Activated naive CD4-positive, alpha-beta T cell treated with anti-CD3 and anti-CD28 coated beads, Interleukin-2, amount 10 ng/mL, durations not matched to agents 7 days and 5 days (primary cell): ENCODE results near the gene HSD11B1.
A peak's percentile ranks its signal among the peaks of the same experiment; 100 is the strongest.
"Not testable (repeated sequence)": the region's sequence is repeated elsewhere in the genome, so short reads cannot be mapped to it uniquely, and the experiment has no call there.

Experiments
- CTCF ChIA-PET: fragments of 350-600 bp; sonication (Branson Sonifier 250); formaldehyde crosslinking; loops from one replicate; lab custom pipeline; 2021; ENCODE audit warnings: antibody characterized with exemption; lab: Charles Lee
- DNase-seq: peaks from one replicate; pipeline ENCODE4 v3.0.0-alpha.2; 2020
- H3K27ac Mint-ChIP-seq: one replicate; pipeline ENCODE4 v1.8.0; 2021; ENCODE audit warnings: mild to moderate bottlenecking, moderate library complexity, mixed read lengths
- H3K27me3 Mint-ChIP-seq: one replicate; pipeline ENCODE4 v1.8.0; 2021; ENCODE audit warnings: mild to moderate bottlenecking, mixed read lengths
- H3K36me3 Mint-ChIP-seq: one replicate; pipeline ENCODE4 v1.8.0; 2021; ENCODE audit warnings: mixed read lengths
- H3K4me1 Mint-ChIP-seq: one replicate; pipeline ENCODE4 v1.8.0; 2021; ENCODE audit warnings: mixed read lengths
- H3K4me3 Mint-ChIP-seq: one replicate; pipeline ENCODE4 v1.8.0; 2021; ENCODE audit warnings: mild to moderate bottlenecking, moderate library complexity, mixed read lengths
- H3K9me3 Mint-ChIP-seq: one replicate; pipeline ENCODE4 v1.8.0; 2021; ENCODE audit warnings: mixed read lengths

The HSD11B1 gene

GRCh38 chr1:209674957-209675564, 29.6 kb upstream of the HSD11B1 start, which contains the start of gene G0S2:
Gene G0S2, plus strand, starts transcription at chr1:209675412. Its CDS starts 273 bp downstream, at chr1:209675685.
- Mint-ChIP-seq H3K4me3 (peak within 1 kb of the TSS; percentile 63), H3K4me1 (peaks cover 68% of the 10 kb centered on the region), H3K27me3 (peaks cover 53% of the 10 kb centered on the region), H3K36me3 (peaks cover 9% of the 10 kb centered on the region), H3K27ac (no peak within 1 kb of the TSS), H3K9me3 (no peaks in the 10 kb centered on the region)
- DNase-seq: peak; percentile 45
- CTCF ChIA-PET: interaction anchor here (0.8 to 2.3 kb wide), 11 partner anchors 18 to 108 kb away, joined by 3 to 10 read pairs (median 3); partner anchors contain the start of gene LAMB3

GRCh38 chr1:209675565-209676154, 29.0 kb upstream of the HSD11B1 start:
- Mint-ChIP-seq H3K27ac (no peak overlapping the region), H3K36me3 (peaks cover 9% of the 10 kb centered on the region), H3K9me3 (no peaks in the 10 kb centered on the region), H3K4me1 (peaks cover 64% of the 10 kb centered on the region), H3K4me3 (peak overlapping the region; percentile 63), H3K27me3 (peaks cover 58% of the 10 kb centered on the region)
- no peak for DNase-seq
- CTCF ChIA-PET: interaction anchor here (0.8 to 2.3 kb wide), 8 partner anchors 17 to 108 kb away, joined by 3 to 10 read pairs (median 3); no protein-coding TSS in a partner anchor

- CTCF ChIA-PET: interaction anchor here (1.1 kb wide), 1 partner anchor 11 kb away, joined by 3 read pairs; no protein-coding TSS in a partner anchor
- peaks cover 32% of the 10 kb centered on the region for H3K4me1 Mint-ChIP-seq
- H3K9me3 Mint-ChIP-seq: no peaks in the 10 kb centered on the region
- no peak for DNase-seq
- peaks cover 9% of the 10 kb centered on the region for H3K36me3 Mint-ChIP-seq
- H3K27ac Mint-ChIP-seq: no peak overlapping the region
- H3K4me3 Mint-ChIP-seq: no peak overlapping the region
- H3K27me3 Mint-ChIP-seq: peaks cover 55% of the 10 kb centered on the region
Observed at GRCh38 chr1:209678981-209679539, 25.6 kb upstream of the HSD11B1 start.

- H3K36me3 Mint-ChIP-seq: peaks cover 13% of the 10 kb centered on the region
- H3K27ac Mint-ChIP-seq: peak overlapping the region; percentile 69
- peak; percentile 73 for DNase-seq
- peaks cover 2% of the 10 kb centered on the region for H3K9me3 Mint-ChIP-seq
- H3K4me1 Mint-ChIP-seq: peaks cover 54% of the 10 kb centered on the region
- H3K4me3 Mint-ChIP-seq: peak overlapping the region; percentile 43
- CTCF ChIA-PET: interaction anchor here (0.6 to 3.3 kb wide), 9 partner anchors 12 to 83 kb away, joined by 3 to 14 read pairs (median 3); no protein-coding TSS in a partner anchor
- peaks cover 8% of the 10 kb centered on the region for H3K27me3 Mint-ChIP-seq
Observed at GRCh38 chr1:209685821-209686220, 18.8 kb upstream of the HSD11B1 start.

- Mint-ChIP-seq H3K4me3 (peak overlapping the region; percentile 43), H3K9me3 (peaks cover 2% of the 10 kb centered on the region), H3K27ac (peak overlapping the region; percentile 69), H3K27me3 (peaks cover 8% of the 10 kb centered on the region), H3K4me1 (peaks cover 59% of the 10 kb centered on the region), H3K36me3 (peaks cover 13% of the 10 kb centered on the region)
- CTCF ChIA-PET: interaction anchor here (0.6 to 3.3 kb wide), 10 partner anchors 10 to 83 kb away, joined by 3 to 14 read pairs (median 4); no protein-coding TSS in a partner anchor
- DNase-seq: no peak
Observed at GRCh38 chr1:209686322-209686721, 18.3 kb upstream of the HSD11B1 start.

- Mint-ChIP-seq H3K27me3 (peaks cover 11% of the 10 kb centered on the region), H3K4me1 (peaks cover 75% of the 10 kb centered on the region), H3K27ac (no peak overlapping the region), H3K36me3 (peaks cover 13% of the 10 kb centered on the region), H3K4me3 (no peak overlapping the region), H3K9me3 (peaks cover 2% of the 10 kb centered on the region)
- CTCF ChIA-PET: interaction anchor here (1.0 to 3.4 kb wide), 6 partner anchors 39 to 119 kb away, joined by 3 to 12 read pairs (median 5); no protein-coding TSS in a partner anchor
- DNase-seq: no peak
Observed at GRCh38 chr1:209688746-209689234, 15.9 kb upstream of the HSD11B1 start.

- no peak for DNase-seq
- Mint-ChIP-seq H3K27me3 (peaks cover 14% of the 10 kb centered on the region), H3K9me3 (peaks cover 2% of the 10 kb centered on the region), H3K4me3 (no peak overlapping the region), H3K4me1 (peaks cover 75% of the 10 kb centered on the region), H3K27ac (no peak overlapping the region), H3K36me3 (peaks cover 13% of the 10 kb centered on the region)
- CTCF ChIA-PET: interaction anchor here (0.8 to 3.4 kb wide), 7 partner anchors 10 to 113 kb away, joined by 3 to 12 read pairs (median 5); partner anchors contain the start of gene HSD11B1
Observed at GRCh38 chr1:209689477-209689876, 15.2 kb upstream of the HSD11B1 start.

GRCh38 chr1:209691237-209691636, 13.4 kb upstream of the HSD11B1 start:
- H3K27ac Mint-ChIP-seq: no peak overlapping the region
- no peak overlapping the region for H3K4me3 Mint-ChIP-seq
- peaks cover 63% of the 10 kb centered on the region for H3K4me1 Mint-ChIP-seq
- no peak for DNase-seq
- H3K36me3 Mint-ChIP-seq: peaks cover 9% of the 10 kb centered on the region
- peaks cover 10% of the 10 kb centered on the region for H3K27me3 Mint-ChIP-seq
- CTCF ChIA-PET: interaction anchor here (0.9 to 4.0 kb wide), 10 partner anchors 11 to 125 kb away, joined by 3 to 25 read pairs (median 4); partner anchors contain the start of gene CAMK1G
- peaks cover 2% of the 10 kb centered on the region for H3K9me3 Mint-ChIP-seq

- DNase-seq: no peak
- CTCF ChIA-PET: interaction anchor here (0.6 to 4.0 kb wide), 15 partner anchors 15 to 127 kb away, joined by 3 to 25 read pairs (median 5); partner anchors contain the start of genes CAMK1G and G0S2
- Mint-ChIP-seq H3K27me3 (peaks cover 10% of the 10 kb centered on the region), H3K36me3 (peaks cover 12% of the 10 kb centered on the region), H3K4me1 (peaks cover 63% of the 10 kb centered on the region), H3K4me3 (no peak overlapping the region), H3K27ac (no peak overlapping the region), H3K9me3 (peaks cover 2% of the 10 kb centered on the region)
Observed at GRCh38 chr1:209692296-209692695, 12.3 kb upstream of the HSD11B1 start.

- CTCF ChIA-PET: interaction anchor here (0.6 to 4.0 kb wide), 27 partner anchors 9 to 127 kb away, joined by 3 to 25 read pairs (median 5); partner anchors contain the start of genes CAMK1G, G0S2, HSD11B1 and TRAF3IP3
- peaks cover 9% of the 10 kb centered on the region for H3K36me3 Mint-ChIP-seq
- peak; percentile 81 for DNase-seq
- peaks cover 10% of the 10 kb centered on the region for H3K27me3 Mint-ChIP-seq
- no peak overlapping the region for H3K4me3 Mint-ChIP-seq
- peaks cover 2% of the 10 kb centered on the region for H3K9me3 Mint-ChIP-seq
- H3K27ac Mint-ChIP-seq: no peak overlapping the region
- H3K4me1 Mint-ChIP-seq: peaks cover 60% of the 10 kb centered on the region
Observed at GRCh38 chr1:209692745-209693504, 11.7 kb upstream of the HSD11B1 start.

- no peak for DNase-seq
- H3K4me3 Mint-ChIP-seq: no peak overlapping the region
- no peak overlapping the region for H3K27ac Mint-ChIP-seq
- H3K36me3 Mint-ChIP-seq: peaks cover 3% of the 10 kb centered on the region
- peaks cover 37% of the 10 kb centered on the region for H3K4me1 Mint-ChIP-seq
- H3K27me3 Mint-ChIP-seq: peaks cover 6% of the 10 kb centered on the region
- H3K9me3 Mint-ChIP-seq: no peaks in the 10 kb centered on the region
- CTCF ChIA-PET: interaction anchor here (1.0 to 2.4 kb wide), 8 partner anchors 8 to 130 kb away, joined by 3 to 15 read pairs (median 3); partner anchors contain the start of gene HSD11B1
Observed at GRCh38 chr1:209696673-209697072, 8.0 kb upstream of the HSD11B1 start.

- Mint-ChIP-seq H3K4me1 (peaks cover 38% of the 10 kb centered on the region), H3K27me3 (peaks cover 6% of the 10 kb centered on the region), H3K4me3 (no peak overlapping the region), H3K9me3 (no peaks in the 10 kb centered on the region), H3K27ac (no peak overlapping the region), H3K36me3 (peaks cover 3% of the 10 kb centered on the region)
- CTCF ChIA-PET: interaction anchor here (1.0 to 2.4 kb wide), 9 partner anchors 8 to 131 kb away, joined by 3 to 15 read pairs (median 3); partner anchors contain the start of gene HSD11B1
- no peak for DNase-seq
Observed at GRCh38 chr1:209697126-209697525, 7.5 kb upstream of the HSD11B1 start.

GRCh38 chr1:209700686-209701085, 4.0 kb upstream of the HSD11B1 start:
- not testable (repeated sequence) for H3K4me3 Mint-ChIP-seq, H3K27me3 Mint-ChIP-seq, H3K27ac Mint-ChIP-seq, DNase-seq, H3K36me3 Mint-ChIP-seq, H3K9me3 Mint-ChIP-seq
- peaks cover 33% of the 10 kb centered on the region for H3K4me1 Mint-ChIP-seq
- CTCF ChIA-PET: interaction anchor here (1.2 kb wide), 1 partner anchor 44 kb away, joined by 5 read pairs; no protein-coding TSS in a partner anchor
